HG02884 (cell line): ENCODE data around the gene VSTM2B.

Experiments used
- ATAC-seq: cut with Tn5 transposase; IDR thresholded peaks from one replicate; pipeline ENCODE4 v1.9.1; 2021; ENCODE audit warnings: mild to moderate bottlenecking, moderate library complexity; ENCODE audit not compliant: unreplicated experiment

VSTM2B gene

DNA sequence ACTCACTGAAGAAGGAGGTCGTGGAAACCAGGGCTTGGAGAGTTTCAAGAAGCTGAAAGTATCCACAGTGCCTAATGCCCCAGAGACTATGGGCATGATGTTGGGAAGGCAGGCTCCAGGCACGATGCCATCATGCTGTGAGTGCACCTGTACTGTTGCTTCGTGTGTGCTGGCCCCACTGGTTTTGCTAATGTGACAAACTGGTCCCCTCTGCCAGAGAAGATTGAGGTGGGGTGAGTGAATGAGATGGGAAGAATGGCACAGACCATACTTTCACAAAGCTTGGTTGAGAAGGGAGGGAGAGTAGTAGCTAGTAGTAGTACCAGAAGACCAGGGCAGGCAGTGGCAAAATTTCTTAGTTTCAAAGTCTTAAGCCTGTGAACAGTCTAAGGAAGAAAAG lies 61.3 kb downstream of the VSTM2B start:
- no peak for ATAC-seq

DNA sequence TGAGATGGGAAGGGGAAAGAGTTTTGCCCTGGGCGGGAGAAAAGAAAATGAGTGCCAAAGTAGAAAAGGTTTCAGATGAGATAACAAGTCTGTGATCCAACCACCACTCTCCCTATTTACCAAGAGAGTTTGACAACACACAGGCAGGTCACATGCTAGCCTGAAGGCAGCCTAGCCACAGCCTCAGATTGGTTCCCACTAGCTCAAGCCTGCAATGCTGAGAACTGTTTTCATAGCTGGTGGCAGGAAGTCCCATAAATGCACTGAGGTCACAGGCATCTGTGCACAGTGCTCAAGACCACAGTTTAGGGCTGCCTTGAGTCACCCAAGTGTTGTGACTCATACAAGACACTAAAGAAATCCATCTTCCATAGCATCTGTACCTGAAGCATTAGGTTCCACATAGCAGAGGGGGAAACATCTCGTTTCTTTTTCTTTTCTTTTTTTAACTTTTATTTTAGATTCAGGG lies 61.8 kb downstream of the VSTM2B start:
- peak; percentile 98 for ATAC-seq

DNA sequence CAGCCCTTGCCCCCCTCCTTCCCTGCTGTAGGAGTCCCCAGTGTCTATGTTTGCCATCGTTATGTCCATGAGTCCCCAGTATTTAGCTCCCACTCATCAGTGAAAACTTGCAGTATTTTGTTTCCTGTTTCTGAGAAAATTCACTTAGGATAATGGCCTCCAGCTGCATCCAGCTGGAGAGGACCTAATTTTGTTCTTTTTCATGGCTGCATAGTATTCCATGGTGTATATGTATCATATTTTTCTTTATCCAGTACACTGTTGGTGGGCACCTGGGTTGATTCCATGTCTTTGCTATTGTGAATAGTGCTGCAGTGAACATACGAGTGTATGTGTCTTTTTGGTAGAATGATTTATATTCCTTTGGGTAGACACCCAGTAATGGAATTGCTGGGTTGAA lies 62.3 kb downstream of the VSTM2B start:
- no peak for ATAC-seq

DNA sequence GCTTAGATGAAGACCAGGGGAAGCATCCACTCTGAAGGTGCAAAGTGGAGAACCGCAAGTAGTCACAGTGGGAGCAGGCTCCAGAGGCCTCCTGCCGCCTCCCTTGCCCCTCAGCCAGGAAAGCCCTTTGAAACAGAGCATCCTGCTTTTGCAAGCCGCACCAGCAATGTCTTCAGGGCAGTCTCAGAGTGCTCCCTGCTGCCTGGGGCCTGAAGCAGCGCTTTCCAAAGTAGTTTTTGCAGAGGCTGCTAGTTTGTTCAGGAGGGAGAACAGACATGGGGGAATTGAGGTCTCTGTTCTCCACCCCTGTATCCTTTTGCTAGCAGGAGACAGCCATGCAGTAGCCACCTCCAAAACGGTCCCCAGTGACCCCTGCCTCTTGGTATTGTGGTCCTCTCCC lies 64.5 kb downstream of the VSTM2B start:
- ATAC-seq, result no peak

DNA sequence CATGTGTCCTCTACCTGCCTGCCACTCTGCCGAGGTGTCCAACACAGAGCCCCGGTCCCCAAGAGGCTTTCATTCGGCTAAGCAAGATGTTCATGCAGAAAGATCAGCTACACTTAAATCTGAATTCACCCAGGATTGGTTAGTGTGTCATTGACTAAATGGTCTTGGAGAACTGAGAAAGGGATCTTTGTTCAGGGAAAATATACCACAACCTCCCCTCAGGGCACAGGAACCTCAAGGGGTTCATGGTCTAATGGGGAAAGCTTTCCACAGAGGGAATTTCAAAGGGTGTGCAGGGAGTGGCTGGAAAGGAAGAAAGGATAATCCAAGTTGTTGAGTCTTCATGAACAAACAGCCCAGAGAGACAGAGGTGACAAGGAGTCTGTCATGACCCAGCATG lies 65.9 kb downstream of the VSTM2B start:
- ATAC-seq, result no peak

DNA sequence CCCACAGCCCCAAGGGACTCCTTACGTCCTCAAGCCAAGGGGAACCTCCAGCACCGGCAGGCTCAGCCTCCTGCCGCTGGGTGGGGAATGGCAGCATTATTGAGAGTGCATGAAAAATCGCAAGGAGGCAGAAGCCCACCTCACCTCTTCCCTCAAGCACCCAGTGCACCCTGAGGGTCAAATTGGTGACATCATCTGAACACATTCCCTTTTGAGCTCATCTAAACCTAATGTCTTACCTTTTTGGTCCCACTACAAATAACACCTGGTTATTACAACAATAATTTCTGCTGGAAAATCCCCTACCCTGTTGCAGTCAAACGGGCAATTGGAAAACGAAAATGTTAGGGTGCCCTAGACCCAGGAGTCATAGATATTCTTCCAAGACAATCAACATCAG lies 68.1 kb downstream of the VSTM2B start:
- no peak for ATAC-seq

DNA sequence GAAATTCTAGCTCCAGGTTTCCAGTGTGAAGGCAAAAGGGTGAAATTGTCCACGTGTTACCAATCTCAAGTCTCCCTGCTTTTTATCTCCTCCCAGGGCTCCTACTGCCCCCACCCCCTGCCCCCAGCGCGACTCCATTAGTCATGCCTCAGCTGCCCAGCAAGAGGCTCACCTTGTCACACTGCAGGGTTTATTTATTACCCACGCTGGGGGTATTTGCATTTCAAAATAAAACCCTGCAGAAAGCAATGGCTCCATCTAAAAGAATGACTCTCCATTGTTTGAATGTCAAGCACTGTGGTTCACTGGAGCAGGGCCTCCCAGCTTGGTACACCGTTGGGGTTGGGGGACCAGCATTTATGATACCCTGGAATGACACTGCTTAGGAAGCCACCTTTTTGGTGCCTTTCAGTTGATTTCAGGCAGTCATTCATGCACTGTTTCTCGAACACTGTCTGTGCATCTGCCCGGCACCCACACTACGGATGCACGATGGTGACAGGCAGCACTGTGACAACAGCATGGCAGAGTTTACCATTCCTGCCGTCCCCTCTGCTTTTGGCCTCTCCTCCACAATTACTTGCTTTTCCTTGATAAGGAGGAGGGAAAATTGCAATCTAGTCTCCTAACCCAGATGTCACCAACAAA lies 70.4 kb downstream of the VSTM2B start:
- no peak for ATAC-seq

DNA sequence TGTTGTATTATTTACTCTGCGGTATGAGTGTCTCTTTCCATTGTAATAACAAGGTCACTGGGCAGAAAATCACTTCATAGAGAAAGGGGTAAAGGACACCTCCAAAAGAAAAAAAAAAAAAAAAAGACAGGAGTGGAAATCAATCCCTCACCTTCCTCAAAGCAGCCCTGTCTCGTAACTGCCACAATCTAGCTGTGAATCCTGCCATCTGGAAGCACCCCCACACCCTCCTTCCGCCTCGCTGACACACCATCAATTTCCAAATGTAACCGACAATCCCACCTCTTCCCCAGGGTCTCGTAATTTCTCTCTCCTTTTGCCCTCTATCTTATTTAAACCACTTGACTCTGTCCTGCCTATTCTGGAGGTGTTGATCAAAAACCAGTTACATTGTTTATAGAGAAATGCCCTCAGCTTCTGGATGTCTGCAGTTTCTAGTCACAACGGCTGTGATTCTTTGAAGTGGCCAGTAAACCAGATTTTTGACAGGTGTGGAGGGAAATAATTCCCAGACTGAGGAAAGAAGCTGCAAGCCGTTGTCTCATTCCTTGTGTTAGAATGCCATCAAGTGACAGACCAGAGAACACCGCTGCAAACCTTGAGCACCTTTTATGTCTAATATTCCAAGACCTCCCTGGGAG lies 71.2 kb downstream of the VSTM2B start:
- ATAC-seq, result no peak

DNA sequence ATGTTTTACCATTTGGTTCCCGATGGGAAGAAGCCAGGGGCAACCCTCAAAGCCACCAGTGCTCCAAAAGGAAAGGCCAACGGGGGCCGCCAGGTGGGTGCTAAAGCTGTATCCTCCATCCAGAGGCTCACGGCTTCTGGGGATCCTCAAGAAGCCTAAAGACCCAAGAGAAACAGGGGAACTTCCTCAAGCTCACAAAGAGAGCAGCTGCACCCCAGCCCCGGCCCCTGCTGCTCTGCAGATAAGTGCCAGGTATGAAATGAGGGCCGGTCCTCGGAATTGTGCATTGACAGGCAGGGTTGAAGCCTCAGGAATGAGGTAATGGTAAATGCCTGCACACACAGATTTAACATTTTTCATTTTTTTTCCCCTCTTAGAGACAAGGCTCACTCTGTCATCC lies 72.2 kb downstream of the VSTM2B start:
- ATAC-seq, result no peak

DNA sequence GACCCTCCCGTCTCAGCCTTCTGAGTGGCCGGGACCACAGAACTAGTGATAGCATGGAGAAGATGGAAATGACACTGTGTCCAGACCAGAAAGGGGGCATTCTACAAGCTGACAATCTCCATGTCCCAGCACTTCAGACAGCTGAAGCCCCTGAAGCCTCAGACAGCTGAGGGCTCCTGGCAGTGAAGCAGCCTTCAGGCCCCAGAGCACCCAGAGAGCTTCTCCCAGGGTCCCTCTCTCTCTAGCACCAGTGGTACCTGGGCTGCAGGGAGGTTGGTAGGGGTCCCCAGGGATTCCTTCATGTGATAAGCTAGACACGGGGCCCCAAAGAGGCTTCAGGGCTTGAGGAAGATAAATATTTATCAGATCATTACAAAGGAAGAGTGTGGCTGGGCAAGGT lies 72.7 kb downstream of the VSTM2B start:
- ATAC-seq, result no peak

DNA sequence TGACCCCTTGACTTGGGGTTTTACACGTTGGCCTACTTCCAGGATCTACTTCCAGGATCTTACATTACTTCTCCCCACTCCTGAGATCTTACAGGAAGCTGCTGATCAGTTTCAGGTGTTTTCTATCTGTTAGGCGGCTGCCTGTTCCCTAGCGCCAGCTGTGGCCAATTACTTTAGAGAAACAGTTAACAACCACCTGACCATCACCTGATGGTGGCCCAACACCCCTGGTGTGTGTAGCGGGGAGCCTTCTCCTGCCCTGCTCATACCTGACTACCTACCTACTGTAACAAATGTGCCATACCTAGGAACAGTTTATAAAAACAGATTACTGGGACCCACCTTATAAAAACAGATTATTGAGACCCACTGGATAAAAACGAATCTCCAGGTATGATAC lies 77.5 kb downstream of the VSTM2B start:
- ATAC-seq, result no peak

DNA sequence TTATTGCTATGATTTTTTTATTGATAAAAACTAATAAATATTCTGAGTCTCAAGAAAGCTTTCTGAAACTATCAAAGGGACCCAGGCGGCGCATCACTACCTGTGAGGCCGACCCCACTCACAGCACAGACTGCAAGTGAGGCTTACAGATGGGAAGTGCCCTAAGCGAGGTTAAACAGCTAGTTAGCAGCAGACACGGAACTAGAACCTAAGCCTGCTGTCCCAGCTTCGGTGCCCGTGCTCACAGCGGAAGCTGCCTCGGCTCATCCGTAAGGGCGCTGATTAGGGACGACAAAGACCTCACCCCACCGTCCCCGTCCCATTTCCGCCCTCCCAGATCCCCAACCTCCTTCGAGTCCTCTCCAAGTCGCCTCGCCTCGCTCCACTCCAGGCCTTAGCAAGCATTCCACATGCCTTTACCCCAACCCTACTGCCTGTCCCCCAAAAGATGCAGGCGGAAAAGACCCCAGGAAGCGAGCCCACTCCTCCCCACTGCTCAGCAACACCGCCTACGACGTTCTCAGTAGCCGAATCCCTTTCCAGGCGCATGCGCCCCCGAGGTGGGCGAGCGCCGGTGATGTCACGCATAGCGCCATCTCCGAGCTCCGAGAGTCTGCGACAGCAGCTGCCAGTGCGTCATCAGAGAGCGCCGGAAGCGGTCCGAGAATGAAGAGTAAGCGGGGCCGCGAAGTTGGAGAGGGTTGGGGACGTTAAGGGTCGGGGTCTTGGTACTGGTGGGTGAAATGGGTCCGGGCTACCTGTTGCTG lies 80.0 kb downstream of the VSTM2B start, which contains the start of gene POP4:
Gene POP4 (plus strand): TSS at position 631 of the 767 bp plus-strand sequence. CDS start 36 bp downstream, at position 667.
- peak; percentile 57 for ATAC-seq

DNA sequence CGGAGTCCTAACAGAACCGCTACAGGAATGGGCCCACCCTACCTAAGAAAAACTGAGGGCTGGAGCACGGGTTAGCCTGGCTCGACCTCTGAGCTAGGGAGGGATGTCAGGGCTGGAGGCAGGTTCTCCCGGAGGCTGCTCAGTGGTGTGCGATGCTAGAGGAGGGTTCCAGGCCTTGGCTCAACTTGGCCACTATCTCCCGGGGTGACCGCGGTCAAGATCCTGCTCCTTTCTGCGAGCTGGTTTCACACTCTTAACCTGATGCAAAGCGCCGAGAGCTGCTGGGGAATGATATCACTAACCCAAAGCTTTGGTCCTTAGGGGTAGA lies 80.6 kb downstream of the VSTM2B start:
- peak; percentile 2 for ATAC-seq

DNA sequence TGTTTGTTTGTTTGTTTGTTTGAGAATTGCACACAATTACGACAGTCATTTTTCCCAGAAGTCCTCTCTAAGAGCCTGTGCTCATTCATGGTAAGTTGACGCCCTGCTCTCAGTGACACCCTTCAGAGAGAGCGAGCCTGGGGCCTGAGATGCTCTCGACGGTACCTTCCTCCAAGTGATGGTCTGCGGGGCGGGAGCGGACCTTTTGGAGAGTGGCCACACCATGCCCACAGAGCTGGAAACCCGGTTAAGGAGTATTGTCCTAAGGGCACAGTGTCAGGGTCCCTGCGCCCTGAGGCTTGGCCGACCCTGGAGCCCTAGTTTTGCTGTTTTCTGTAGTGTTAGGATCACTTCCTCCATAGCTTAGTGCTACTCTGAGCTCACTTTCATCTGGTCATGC lies 83.8 kb downstream of the VSTM2B start:
- no peak for ATAC-seq

DNA sequence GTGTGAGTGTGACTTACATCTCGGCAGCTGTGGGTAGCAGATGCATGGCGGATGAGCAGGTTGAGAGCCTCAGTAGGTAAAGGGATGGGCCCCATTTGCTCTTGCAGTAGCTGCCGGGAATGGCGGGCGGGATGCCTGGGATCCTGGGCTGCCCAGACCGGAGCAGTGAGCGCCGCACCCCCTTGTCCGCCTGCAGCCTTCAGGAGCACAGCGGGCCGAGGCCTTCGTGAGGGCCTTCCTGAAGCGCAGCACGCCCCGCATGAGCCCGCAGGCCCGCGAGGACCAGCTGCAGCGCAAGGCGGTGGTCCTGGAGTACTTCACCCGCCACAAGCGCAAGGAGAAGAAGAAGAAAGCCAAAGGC lies 84.4 kb downstream of the VSTM2B start:
- ATAC-seq, result no peak

DNA sequence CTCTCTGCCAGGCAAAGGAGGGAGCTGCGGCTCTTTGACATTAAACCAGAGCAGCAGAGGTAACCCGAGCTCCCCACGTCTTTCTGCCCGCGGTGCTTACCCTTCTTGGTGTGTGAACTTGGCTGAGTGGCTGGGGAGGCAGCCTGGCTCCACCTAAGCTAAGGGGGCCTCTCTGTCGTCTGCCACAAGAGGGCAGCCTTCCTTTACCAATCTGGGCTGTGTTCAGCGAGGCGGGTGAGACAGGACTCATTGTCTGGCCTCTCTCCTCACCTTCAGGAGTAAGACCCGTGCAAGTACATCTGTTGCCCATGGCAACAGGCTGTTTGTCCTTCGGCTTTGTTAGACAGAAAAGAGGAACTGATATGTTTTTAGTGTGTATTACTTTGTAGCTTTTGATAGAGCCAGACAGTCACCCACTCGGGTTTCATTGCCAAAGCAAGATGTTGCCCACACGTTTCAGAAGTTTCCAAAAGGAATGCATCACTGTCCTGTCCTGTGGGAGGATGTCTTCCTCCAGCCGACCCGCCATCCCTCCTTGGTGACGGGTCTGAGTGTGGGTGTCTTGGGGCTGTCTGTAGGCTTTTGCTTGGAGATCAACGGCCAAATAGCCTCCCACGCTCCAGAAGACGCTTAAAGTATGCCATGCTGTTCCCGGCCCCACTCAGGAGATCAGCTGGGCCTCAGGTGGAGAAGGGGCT lies 84.9 kb downstream of the VSTM2B start:
- peak; percentile 65 for ATAC-seq

DNA sequence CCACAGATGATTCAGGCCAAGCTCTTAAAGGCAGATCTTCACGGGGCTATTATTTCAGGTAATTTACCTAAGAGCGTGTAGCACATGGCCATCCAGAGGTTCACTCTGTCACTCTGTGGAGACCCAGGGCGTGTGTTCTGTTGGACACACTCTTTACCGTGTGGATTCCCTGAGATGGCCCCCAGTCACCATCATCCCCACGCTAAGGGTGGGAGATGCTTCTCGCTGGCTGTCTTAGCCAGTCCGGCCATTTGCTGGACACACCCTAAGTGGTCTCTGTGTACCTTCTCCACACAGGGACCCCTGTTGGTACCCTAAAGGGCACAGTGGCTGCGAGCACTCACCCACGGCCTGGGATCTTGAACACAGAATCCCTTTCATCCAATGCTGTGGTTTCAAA lies 86.3 kb downstream of the VSTM2B start:
- no peak for ATAC-seq

DNA sequence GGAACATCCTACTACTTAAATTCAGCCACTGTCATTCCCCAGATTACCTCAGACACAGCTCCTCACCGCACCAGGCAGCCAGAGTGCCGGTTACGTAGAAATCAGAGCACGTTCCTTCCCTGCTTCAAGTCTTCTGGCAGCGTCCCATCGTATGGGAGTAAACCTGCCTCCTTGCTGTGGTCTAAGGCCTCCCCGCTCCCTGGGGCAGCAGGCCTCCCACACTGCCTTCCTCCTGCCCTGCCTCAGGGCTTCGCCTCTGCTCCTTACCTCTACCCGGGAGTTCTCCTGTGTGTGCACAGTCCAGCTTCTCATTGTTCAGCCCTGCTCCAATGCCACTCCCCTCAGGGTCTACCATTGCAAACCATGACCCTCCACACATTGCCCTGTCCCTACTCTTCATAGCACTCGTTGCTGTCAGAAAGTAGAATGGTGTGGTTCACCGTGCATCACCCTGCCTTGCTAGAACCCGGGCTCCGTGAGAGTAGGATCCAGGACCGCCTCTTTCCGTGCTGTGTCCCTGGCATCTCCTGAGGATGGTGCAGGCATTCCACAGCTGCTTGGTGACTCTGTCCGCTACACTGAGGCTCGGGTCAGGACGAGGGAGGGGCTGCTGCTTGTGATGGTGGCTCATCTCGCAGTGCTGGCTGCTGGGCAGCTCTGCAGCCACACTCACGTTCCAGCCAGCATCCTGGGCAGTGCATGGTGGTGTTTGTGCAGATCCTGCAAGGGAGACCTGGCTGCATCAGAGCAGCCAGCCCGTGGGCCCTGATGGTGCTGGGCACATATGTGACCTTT lies 87.2 kb downstream of the VSTM2B start:
- no peak for ATAC-seq

DNA sequence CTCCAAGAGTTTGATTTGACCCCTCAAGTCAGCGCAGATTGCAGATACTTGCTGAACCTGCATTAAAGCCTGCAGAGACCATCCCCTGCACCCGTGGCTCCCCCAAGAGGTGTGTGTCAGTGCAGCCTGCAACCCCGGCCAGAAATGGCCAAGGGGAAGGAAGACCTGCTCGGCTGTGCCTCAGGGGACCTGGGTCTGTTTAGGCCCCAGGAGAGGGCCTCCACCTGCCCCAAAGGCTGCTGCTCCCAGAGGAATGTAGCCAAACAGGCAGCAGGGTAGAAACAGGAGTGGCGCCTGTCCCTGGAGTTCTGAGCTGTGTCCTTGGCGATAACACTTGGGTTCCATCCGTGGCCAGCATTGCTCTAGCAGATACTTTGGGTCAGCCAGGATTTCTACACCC lies 88.3 kb downstream of the VSTM2B start:
- ATAC-seq, result no peak
